HG02588 (cell line): ENCODE measurements around the gene TFDP2.
"Not testable (repeated sequence)": the region's sequence is repeated elsewhere in the genome, so short reads cannot be mapped to it uniquely, and the experiment has no call there.

Experiments
- ATAC-seq: cut with Tn5 transposase; IDR thresholded peaks from one replicate; pipeline ENCODE4 v1.9.1; 2021; ENCODE audit warnings: mild to moderate bottlenecking, moderate library complexity; ENCODE audit not compliant: unreplicated experiment

The TFDP2 gene

GRCh38 chr3:141934354-141934753 lies 215.0 kb downstream of the TFDP2 start:
- no peak for ATAC-seq

GRCh38 chr3:141933421-141934300 lies 215.7 kb downstream of the TFDP2 start:
- no peak for ATAC-seq

- no peak for ATAC-seq
Observed at GRCh38 chr3:141930801-141931200, 218.5 kb downstream of the TFDP2 start.

DNA sequence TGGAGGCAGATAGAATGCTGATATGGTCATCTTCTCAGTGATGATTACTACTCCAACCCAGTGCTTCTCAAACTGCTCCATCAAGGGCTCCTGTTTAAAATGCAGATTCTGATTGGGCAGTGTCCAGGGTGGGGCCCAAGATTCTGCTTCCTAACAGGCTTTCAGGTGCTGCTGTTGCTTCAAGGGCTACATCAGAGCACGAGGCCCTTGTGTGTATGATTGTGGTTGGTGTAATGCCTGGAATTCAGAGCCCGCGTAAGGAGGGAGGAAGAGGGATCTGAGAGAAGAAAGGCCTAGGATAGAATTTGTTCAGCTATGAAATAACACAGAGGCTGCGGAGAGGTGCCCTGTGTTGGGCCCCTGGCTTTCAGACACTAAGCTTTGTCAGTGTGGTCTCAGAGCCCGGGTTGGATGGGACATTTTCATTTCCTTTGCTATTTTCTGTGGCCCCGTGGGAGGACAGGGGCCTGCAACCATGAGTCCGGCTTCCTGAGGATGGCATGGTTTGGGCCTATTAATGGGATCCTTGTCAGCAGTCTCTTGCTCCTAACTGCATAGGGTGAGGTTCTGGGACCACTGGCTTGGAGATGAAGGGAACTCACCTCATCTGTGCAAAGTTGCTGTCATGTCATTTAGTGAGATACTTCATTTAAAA lies 219.9 kb downstream of the TFDP2 start:
- ATAC-seq = no peak

GRCh38 chr3:141928631-141929270 lies 220.6 kb downstream of the TFDP2 start:
- ATAC-seq = no peak

DNA sequence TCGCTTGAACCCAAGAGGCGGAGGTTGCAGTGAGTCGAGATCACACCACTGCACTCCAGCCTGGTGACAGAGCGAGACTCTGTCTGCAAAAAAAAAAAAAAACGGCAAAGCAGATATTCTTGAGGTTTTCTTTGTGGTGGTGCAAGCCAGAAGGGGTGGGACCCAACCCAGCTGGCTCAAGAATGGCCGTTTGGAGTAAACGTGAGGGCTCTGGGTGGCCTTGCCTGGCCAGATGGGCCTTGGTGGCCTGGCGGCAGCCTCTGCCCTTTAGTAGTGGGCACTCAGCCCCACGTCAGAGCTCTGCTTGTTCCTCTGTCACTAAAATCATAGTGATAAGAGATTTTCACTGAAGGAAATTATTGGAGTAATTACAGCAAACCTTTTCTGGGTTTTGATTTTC lies 222.4 kb downstream of the TFDP2 start:
- no peak for ATAC-seq

- not testable (repeated sequence) for ATAC-seq
Observed at GRCh38 chr3:141925677-141926076, 223.7 kb downstream of the TFDP2 start.

DNA sequence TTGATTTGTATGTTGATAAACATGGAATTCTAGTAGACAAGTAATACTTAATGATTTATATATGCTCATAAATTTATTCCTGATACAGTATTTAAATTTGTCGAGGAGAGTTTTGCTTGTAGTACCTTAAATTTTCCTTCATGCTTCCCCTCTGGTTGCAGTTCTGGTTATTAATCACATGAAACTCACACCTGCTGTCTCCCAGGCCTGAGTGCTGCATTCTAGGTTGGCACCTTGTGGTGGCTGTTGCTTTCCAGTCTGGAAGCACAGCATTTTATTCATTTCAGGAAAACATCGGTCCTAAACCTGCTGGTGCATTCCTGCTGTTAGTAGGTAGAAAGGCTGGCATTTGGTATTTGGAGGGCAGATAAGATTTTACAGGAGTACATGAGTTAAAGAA lies 228.0 kb downstream of the TFDP2 start:
- no peak for ATAC-seq

GRCh38 chr3:141920701-141921100 lies 228.6 kb downstream of the TFDP2 start:
- no peak for ATAC-seq

- ATAC-seq = no peak
Observed at GRCh38 chr3:141915766-141916165, 233.6 kb downstream of the TFDP2 start.

DNA sequence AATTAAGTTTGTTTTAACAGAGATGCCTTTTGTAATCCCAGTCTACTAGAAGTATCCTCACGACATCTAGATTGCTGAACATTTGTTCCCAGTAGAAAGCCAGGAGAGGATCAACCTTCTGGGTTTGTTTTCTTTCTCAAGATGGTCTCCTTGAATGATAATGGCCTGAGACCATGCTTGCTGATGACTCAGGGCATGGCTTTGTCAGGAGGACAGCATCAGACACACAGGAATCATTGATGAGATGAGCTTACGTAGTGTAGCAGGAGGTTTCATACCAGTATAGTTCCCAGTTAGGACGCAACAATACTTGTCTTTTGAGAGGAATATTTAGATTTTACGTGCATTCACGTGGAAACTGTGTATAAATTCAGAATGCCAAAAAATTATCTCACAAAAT lies 234.3 kb downstream of the TFDP2 start:
- ATAC-seq = no peak

DNA sequence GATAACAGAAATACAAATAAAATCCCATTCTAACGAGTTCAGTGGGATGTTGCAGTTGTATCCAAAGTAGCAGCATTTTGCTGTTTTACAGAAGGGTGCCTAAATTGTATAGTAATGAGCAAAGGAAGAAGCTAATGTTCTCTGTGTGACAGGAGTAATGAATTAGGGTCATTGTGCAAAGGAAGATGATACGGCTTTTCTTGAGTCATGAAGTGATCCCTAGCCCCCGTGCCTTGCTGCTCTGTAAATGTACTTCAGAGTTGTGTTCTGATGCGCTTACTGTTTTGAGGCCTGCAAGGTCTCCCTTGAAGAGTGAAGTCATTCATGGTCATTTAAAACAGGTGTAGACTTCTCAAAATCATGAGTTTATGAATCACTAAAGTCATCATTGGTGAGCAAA lies 235.0 kb downstream of the TFDP2 start:
- ATAC-seq = no peak

DNA sequence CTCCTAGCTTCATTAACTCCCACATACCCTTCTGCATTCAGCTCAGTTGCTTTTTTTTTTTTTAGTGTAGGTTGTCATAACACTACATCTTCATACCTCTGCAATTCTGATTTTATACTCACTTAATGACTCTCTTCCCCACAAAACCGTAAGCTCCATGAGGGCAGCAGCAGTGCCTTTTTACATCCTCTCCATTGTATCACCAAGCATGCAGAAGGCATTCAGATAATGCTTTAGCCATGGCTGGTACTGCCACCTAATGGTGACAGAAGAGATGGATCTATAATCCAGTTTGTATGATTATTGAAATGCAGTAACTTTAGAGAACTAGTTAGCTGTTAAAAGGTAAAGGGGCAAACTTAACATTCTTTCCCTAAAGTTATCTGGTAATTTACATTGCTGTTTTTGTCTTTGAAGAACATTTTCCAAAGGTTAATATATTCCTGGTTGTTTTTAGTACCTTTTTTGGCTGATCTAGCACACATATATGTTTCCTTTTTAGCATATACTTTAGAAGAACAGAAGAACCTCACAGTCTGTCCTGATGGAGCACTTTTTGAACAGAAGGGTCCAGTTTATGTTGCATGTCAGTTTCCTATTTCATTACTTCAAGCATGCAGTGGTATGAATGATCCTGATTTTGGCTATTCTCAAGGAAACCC lies 236.1 kb downstream of the TFDP2 start:
- ATAC-seq = no peak

- ATAC-seq = not testable (repeated sequence)
Observed at GRCh38 chr3:141909986-141910385, 239.4 kb downstream of the TFDP2 start.

GRCh38 chr3:141909408-141909807 lies 239.9 kb downstream of the TFDP2 start:
- ATAC-seq = no peak

DNA sequence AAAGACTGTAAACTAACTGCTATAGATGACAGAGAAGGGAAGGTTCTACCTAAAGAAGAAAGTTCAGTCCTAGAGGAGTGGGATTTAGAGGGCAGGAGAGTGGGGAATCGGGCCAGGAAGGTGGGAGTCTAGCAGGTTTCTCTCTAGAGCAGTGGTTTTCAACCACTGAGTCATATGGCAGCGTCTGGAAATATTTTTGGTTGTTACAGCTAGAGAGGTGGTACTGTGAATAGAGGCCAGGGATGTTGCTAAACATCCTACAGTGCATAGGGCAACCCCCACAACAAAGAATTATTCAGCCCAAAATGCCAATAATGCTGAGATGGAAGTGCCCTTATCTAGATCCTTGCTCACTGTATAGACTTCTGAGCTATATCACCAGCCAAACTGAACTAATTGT lies 244.2 kb downstream of the TFDP2 start:
- ATAC-seq = no peak

- no peak for ATAC-seq
Observed at GRCh38 chr3:141904203-141904602, 245.1 kb downstream of the TFDP2 start.

DNA sequence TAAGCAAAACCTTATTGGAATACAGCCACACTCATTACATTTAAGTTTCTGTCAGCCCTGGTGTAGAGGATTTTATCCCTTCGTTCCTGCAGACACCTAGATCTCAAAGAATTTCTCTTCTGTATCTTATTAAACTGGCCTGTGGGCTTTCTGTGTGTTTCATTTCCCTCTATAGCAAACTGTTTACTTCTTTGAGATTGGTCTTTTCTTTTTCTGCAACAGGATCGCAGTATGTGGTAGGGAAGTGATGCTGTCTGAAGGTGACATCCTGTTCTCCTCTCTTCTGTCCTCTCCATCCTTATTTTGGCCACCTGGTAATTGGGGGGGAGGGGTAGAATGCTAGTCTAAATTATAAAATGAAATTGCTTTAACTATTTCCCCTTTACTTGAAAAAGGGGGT lies 247.4 kb downstream of the TFDP2 start:
- ATAC-seq = no peak

- no peak for ATAC-seq
Observed at GRCh38 chr3:141900343-141900742, 249.0 kb downstream of the TFDP2 start.

DNA sequence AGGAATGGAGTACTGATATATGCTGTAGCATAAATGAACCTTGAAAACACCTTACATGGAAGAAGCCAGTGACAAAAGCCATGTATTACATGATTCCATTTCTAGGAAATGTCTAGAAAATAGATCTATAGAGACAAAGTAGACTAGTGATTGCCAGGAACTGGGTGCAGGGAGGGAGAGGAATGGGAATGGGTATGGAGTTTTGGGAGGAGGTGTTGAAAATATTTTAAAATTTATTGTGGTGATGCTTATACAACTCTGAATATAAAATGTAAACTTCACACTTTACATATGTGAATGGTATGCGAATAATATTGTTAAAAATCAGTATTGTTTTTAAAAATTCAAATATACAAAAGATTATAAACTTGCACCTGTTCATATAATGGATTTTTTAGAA lies 250.4 kb downstream of the TFDP2 start:
- no peak for ATAC-seq

- ATAC-seq = no peak
Observed at GRCh38 chr3:141895731-141896130, 253.6 kb downstream of the TFDP2 start.
